OCI-LY7 (cell line): Measurements from ENCODE around the gene REC8.

ENCODE experiments used
- CTCF ChIP-seq: fragments of 200-600 bp; sonication (generic); conservative IDR thresholded peaks from 2 replicates; pipeline ENCODE4 v1.5.1; 2014; ENCODE audit warnings: mild to moderate bottlenecking, antibody characterized with exemption, low read length, moderate library complexity, mixed read lengths
- EZH2phosphoT487 ChIP-seq: fragments of 200-600 bp; sonication (generic); IDR thresholded peaks from 2 replicates; pipeline ENCODE4 v1.6.1; 2018; ENCODE audit warnings: low read depth, borderline replicate concordance, mild to moderate bottlenecking, mixed run types, antibody characterized with exemption, low read length, moderate library complexity, mixed read lengths

GRCh38 chr14:24162093-24162492 is 9.8 kb upstream of the REC8 start:
- TF ChIP-seq CTCF (no peak), EZH2phosphoT487 (no peak)
